Heart right ventricle (tissue), 16 donors: ENCODE results near the gene MACROD2. TPM values are rescaled to one million over a fixed set of nuclear protein-coding genes. Genes with fewer than 3 reads are reported as not detected.

Experiments used
- ATAC-seq, 8 donors: fragments of 200-7000 bp; cut with Tn5 transposase; one replicate each; pipeline ENCODE4 v1.9.1; 2020; ENCODE audit warnings: mild to moderate bottlenecking in 8 of 8, moderate library complexity in 8 of 8, moderate number of reproducible peaks in 1 of 8
- DNase-seq, 2 donors: peaks; one replicate each; pipeline ENCODE4 v3.0.0-alpha.2; 2020
- H3K27ac ChIP-seq, 10 donors: fragments of 200-600 bp; sonication (generic) in 2 of 10; one replicate each; pipeline versions ENCODE4 v1.5.0 to v1.8.0; 2020 to 2022; ENCODE audit warnings: mild to moderate bottlenecking in 3 of 10
- H3K27me3 ChIP-seq, 7 donors: fragments of 200-600 bp; one replicate each; pipeline ENCODE4 v1.8.0; 2021 to 2022; ENCODE audit warnings: mild to moderate bottlenecking in 2 of 7
- H3K36me3 ChIP-seq, 9 donors: fragments of 200-600 bp; sonication (generic) in 1 of 9; one replicate each; pipeline versions ENCODE4 v1.5.0 to v1.8.0; 2020 to 2022; ENCODE audit warnings: mild to moderate bottlenecking in 2 of 9
- H3K4me1 ChIP-seq, 9 donors: fragments of 200-600 bp; sonication (generic) in 1 of 9; one replicate each; pipeline versions ENCODE4 v1.5.0 to v1.8.0; 2020 to 2022; ENCODE audit warnings: mild to moderate bottlenecking in 4 of 9
- H3K4me3 ChIP-seq, 10 donors: fragments of 200-600 bp; sonication (generic) in 2 of 10; one replicate each; pipeline versions ENCODE4 v1.5.0 to v1.8.0; 2020 to 2022; ENCODE audit warnings: mild to moderate bottlenecking in 7 of 10, moderate library complexity in 2 of 10
- H3K9me3 ChIP-seq, 11 donors: fragments of 200-600 bp in 10 of 11; sonication (generic) in 2 of 11; one replicate each; pipeline versions ENCODE4 v1.5.0 to v1.8.0; 2013 to 2022; ENCODE audit warnings: mild to moderate bottlenecking in 2 of 11, control low read depth in 1 of 11, moderate library complexity in 1 of 11
- WGBS, 2 donors: extraction: QIAGEN DNeasy Blood & Tissue Kit; methylation state at CpG; one replicate each; pipeline ENCODE4 v1.1.7; 2013; ENCODE audit warnings: inconsistent platforms in 1 of 2; 5-methylcytosine and 5-hydroxymethylcytosine counted together
- intact Hi-C, 10 donors: fragments of 100-400 bp; cut with DNase I; formaldehyde crosslinking; loops; one replicate each; pipeline versions ENCODE4 v1.11.1 to v1.14.2; 2022
- polyA plus RNA-seq, 2 donors: library from polyadenylated mRNA; stranded (reverse); fragments of 200-250 nt; gene quantifications; one replicate each; pipeline ENCODE4 v1.2.3, GENCODE V29; 2013
- total RNA-seq, 10 donors: library from RNA; stranded (reverse); fragmentation: NEBNext Ultra II Directional in 3 of 10; extraction: Animal tissue kit (Norgen Biotek cat#: 25700) in 3 of 10; gene quantifications; one replicate each; pipeline versions ENCODE4 v1.2.1 to v1.2.4, GENCODE V29; 2021 to 2023
- TF ChIP-seq, protein P1 (sequence below), 9 donors: fragments of 200-600 bp; sonication (generic) in 2 of 9; IDR thresholded peaks; one replicate each; pipeline versions ENCODE4 v1.5.0 to v1.8.0; 2021 to 2022; ENCODE audit warnings: antibody characterized with exemption in 9 of 9, mild to moderate bottlenecking in 5 of 9, moderate library complexity in 1 of 9
- donor health status: Arrhythmogenic right ventricular cardiomyopathy.
- donor health status: ischemic (EF 13 %, LVEDD 7.1; RV severe dilation, severe dysfunction).
- donor health status: healthy with polysubstance abuse.
- donor health status: DM: no; HTN: yes; CAD: no.
- donor health status: DM: no; HTN: no; CAD: no.
- donor health status: ischemic (EF 25% LVEDD 6.9; RV normal size, moderate dysfunction).
- donor health status: ischemic (EF 25% LVEDD 5.7; RV mildly dilated, moderate dysfunction).
- donor health status: healthy.
- donor health status: DM: yes; HTN: yes; CAD: no.
- donor health status: Ischemic cardiomyopathy.
- donor health status: ischemic (EF 35%, LVEDD 5.7; RV mildly dilated, moderate dysfunction).
- donor health status: nonischemic (EF 11% LVEDD 7.7; RV severe dilation, severe dysfunction).
- donor health status: DM: yes; HTN: yes; CAD: no.
- donor health status: PGD.
- donor health status: ischemic (EF 29% LVEDD 5.4; RV normal size, mild dysfunction).
- donor health status: nonischemic (EF 23%, LVEDD 6.1; RV moderate dilation, normal function).

The MACROD2 gene
- total and polyA plus RNA-seq, 12 donors, result 0.28 to 6.4 (median 4.1) TPM

DNA sequence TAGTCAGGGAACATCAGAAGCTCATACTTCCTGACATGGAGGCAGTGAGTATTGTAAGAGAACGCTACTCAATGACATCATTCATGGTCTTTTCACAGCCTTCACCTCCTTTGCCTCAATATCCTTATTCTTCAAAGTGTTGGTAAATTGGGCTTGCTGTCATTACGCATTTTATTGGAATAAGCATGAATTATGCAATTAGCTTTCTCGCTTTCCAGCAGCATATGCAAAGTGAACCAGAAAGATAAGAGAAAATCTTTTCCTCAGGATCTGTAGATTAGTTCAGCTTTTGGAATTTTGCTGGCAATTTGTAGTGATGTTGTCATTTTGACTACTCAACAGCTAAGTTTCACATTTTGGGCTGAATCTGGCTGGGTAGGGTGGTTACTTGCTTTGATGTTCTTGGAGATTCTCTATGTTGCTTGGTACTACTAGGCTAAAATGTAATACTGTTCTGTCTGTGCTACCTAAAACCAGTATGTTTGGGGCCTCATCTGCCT lies 1565.8 kb downstream of the MACROD2 start:
- Histone ChIP-seq H3K9me3 (no peaks in the 10 kb centered on the region), H3K4me3 (no peak overlapping the region), H3K4me1 (peaks cover 0 to 6% (median 0%) of the 10 kb centered on the region in 9 donors), H3K27me3 (no peaks in the 10 kb centered on the region), H3K36me3 (no peaks in the 10 kb centered on the region), H3K27ac (no peak overlapping the region)
- intact Hi-C loops, result no loop called here
- TF ChIP-seq, protein P1, sequence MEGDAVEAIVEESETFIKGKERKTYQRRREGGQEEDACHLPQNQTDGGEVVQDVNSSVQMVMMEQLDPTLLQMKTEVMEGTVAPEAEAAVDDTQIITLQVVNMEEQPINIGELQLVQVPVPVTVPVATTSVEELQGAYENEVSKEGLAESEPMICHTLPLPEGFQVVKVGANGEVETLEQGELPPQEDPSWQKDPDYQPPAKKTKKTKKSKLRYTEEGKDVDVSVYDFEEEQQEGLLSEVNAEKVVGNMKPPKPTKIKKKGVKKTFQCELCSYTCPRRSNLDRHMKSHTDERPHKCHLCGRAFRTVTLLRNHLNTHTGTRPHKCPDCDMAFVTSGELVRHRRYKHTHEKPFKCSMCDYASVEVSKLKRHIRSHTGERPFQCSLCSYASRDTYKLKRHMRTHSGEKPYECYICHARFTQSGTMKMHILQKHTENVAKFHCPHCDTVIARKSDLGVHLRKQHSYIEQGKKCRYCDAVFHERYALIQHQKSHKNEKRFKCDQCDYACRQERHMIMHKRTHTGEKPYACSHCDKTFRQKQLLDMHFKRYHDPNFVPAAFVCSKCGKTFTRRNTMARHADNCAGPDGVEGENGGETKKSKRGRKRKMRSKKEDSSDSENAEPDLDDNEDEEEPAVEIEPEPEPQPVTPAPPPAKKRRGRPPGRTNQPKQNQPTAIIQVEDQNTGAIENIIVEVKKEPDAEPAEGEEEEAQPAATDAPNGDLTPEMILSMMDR (IDR thresholded peaks at IDR 0.05), result no peak
- WGBS, 2 donors, result 79 to 81% methylated on average over 3 of the region's 3 CpGs
- DNase-seq (no peak), ATAC-seq (peak in 1 of 8 donors; percentile 35)

DNA sequence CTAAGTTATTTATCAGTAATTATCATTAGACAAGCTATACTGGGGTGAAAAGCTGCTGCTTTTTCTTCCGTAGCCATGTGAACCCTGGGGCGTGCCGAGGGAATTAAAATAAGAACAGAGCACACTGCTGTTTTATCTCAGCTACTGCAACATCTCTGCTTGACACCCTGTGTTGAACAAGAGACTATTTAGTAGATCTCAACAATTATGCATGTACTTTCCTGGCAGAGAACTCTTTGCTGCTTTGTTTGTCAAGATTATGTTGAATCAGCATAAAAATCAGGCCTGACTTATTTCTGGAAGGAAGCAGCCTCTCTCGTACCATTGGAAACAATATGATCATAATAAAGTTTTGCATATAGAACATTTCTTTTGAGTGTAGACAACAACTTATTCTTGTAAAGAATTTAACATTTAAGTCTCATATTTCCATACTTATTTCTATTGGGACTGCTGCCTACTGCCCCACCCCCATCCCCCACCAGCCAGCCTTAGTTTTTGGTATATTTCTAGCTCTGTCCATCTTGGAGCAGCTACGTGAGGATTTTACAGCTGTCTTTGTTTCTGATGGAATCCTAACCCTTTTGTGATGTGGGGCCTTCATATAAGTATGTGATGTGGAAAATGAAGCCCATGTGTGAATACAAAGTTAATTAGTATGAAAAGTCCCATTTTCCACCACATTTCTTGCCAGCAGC lies 1566.5 kb downstream of the MACROD2 start:
- peaks cover 0 to 6% (median 0%) of the 10 kb centered on the region in 9 donors for H3K4me1 ChIP-seq
- intact Hi-C loops, result no loop called here
- no peaks in the 10 kb centered on the region for H3K36me3 ChIP-seq
- H3K27ac ChIP-seq, result no peak overlapping the region
- 44 to 47% methylated on average over 5 of the region's 5 CpGs for WGBS, 2 donors
- H3K4me3 ChIP-seq, result no peak overlapping the region
- DNase-seq, result no peak
- no peak for ATAC-seq
- H3K27me3 ChIP-seq, result no peaks in the 10 kb centered on the region
- H3K9me3 ChIP-seq, result no peaks in the 10 kb centered on the region
- TF ChIP-seq, protein P1 (IDR thresholded peaks at IDR 0.05), result no peak

DNA sequence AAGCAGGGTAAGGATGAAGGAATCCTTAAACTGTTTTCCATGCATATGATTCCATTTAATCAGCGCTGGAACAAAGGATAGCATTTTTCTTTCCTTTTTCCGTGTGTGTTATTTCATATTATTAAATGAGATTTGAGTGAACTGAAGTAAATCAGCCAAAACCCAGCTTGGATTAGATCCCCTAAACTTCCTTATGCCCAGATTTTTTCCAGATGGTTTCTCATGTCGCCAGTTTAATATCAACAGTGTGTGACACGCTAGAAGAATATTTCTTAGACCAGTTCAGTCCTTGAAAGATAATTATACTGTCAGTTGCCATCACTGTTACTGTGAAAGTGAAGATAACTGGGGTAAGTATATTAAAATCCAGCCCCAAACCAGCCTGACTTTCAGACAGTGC lies 1568.5 kb downstream of the MACROD2 start:
- intact Hi-C loops, result no loop called here
- Histone ChIP-seq H3K27ac (no peak overlapping the region), H3K27me3 (no peaks in the 10 kb centered on the region), H3K9me3 (no peaks in the 10 kb centered on the region), H3K36me3 (no peaks in the 10 kb centered on the region), H3K4me3 (no peak overlapping the region), H3K4me1 (peaks cover 0 to 6% (median 0%) of the 10 kb centered on the region in 9 donors)
- ATAC-seq, result no peak
- TF ChIP-seq, protein P1 (IDR thresholded peaks at IDR 0.05), result no peak
- DNase-seq, result no peak
- 65 to 73% methylated on average over 4 of the region's 4 CpGs for WGBS, 2 donors

DNA sequence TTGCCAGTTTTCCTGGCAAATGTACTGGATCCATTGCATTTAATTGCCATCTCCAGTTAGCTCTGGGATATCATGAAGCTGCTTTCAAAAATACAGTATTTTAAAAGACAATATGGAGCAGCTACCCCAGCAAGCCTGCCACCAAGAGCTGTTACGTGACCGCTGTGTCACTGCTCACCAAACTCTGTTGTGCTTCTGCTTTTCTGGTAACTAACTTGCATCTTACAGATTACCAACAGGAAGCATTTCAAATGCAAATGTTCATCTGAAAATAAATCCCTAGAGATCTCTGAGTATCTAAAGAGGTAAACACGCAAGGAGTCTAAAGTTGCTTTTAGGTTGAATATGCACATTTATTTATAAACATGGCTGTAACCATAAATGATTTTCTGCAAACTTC lies 1569.7 kb downstream of the MACROD2 start:
- TF ChIP-seq, protein P1 (IDR thresholded peaks at IDR 0.05), result no peak
- WGBS, 2 donors, result 82 to 84% methylated on average over 3 of the region's 3 CpGs
- no peak overlapping the region for H3K27ac ChIP-seq
- ATAC-seq (no peak), DNase-seq (no peak)
- no peaks in the 10 kb centered on the region for H3K9me3 ChIP-seq
- no peak overlapping the region for H3K4me3 ChIP-seq
- H3K4me1 ChIP-seq, result peaks cover 0 to 6% (median 0%) of the 10 kb centered on the region in 9 donors
- intact Hi-C loops, result no loop called here
- no peaks in the 10 kb centered on the region for H3K36me3 ChIP-seq
- H3K27me3 ChIP-seq, result no peaks in the 10 kb centered on the region
